Measurements from ENCODE around the gene HMCN1.

Gene HMCN1

GRCh38 chr1:185720633-185721272 lies 13.4 kb upstream of the HMCN1 start:
- no peak for DNase-seq (ENCODE audit: low read depth)
- TF ChIP-seq CTCF (IDR thresholded peaks at IDR 0.05; ENCODE audit: low read depth, low read length, missing control alignments), result peak; percentile 29
- H3K4me3 ChIP-seq (ENCODE audit: low read depth, low read length), result no peak overlapping the region

- no peak for DNase-seq (ENCODE audit: low read depth)
- TF ChIP-seq CTCF (IDR thresholded peaks at IDR 0.05; ENCODE audit: low read depth, low read length, missing control alignments), result no peak
These were observed 12.6 kb upstream of the HMCN1 start for GRCh38 chr1:185721553-185721952.

GRCh38 chr1:185722098-185722497 lies 12.1 kb upstream of the HMCN1 start:
- H3K4me3 ChIP-seq (ENCODE audit: low read depth, low read length), result no peak overlapping the region
- no peak for DNase-seq (ENCODE audit: low read depth)
- no peak for TF ChIP-seq CTCF (IDR thresholded peaks at IDR 0.05; ENCODE audit: low read depth, low read length, missing control alignments)

More at GRCh38 chr1:185721553-185721952, 12.6 kb upstream of the HMCN1 start:
- H3K4me3 ChIP-seq (ENCODE audit: low read depth, low read length), result no peak overlapping the region

GRCh38 chr1:185727726-185728125 lies 6.5 kb upstream of the HMCN1 start:
- TF ChIP-seq CTCF (IDR thresholded peaks at IDR 0.05; ENCODE audit: low read depth, low read length, missing control alignments), result no peak
- no peak for DNase-seq (ENCODE audit: low read depth)

GRCh38 chr1:185731446-185731845 lies 2.7 kb upstream of the HMCN1 start:
- TF ChIP-seq CTCF (IDR thresholded peaks at IDR 0.05; ENCODE audit: low read depth, low read length, missing control alignments), result no peak
- no peak overlapping the region for H3K4me3 ChIP-seq (ENCODE audit: low read depth, low read length)
- DNase-seq (ENCODE audit: low read depth), result no peak

More at GRCh38 chr1:185727726-185728125, 6.5 kb upstream of the HMCN1 start:
- no peak overlapping the region for H3K4me3 ChIP-seq (ENCODE audit: low read depth, low read length)

- DNase-seq (ENCODE audit: low read depth), result no peak
- H3K4me3 ChIP-seq (ENCODE audit: low read depth, low read length), result no peak overlapping the region
- no peak for TF ChIP-seq CTCF (IDR thresholded peaks at IDR 0.05; ENCODE audit: low read depth, low read length, missing control alignments)
These were observed 1.2 kb upstream of the HMCN1 start for GRCh38 chr1:185732951-185733350.

All from GM12864 (cell line).